Ascending aorta (tissue), 2 donors: ENCODE measurements around the gene CATSPERZ. TPM values are rescaled to one million over a fixed set of nuclear protein-coding genes. Genes with fewer than 3 reads are reported as not detected.

Experiments
- DNase-seq, 2 donors: peaks; one replicate each; pipeline ENCODE4 v3.0.0-alpha.2; 2019; ENCODE audit warnings: low spot score in 2 of 2
- H3K27ac ChIP-seq, 2 donors: fragments of 200-600 bp; sonication (generic); one replicate each; pipeline ENCODE4 v1.5.1; 2016 to 2017; ENCODE audit warnings: mild to moderate bottlenecking in 1 of 2
- H3K27me3 ChIP-seq: fragments of 200-600 bp; sonication (generic); one replicate; pipeline ENCODE4 v1.5.1; 2017
- H3K36me3 ChIP-seq, 2 donors: fragments of 200-600 bp; sonication (generic); one replicate each; pipeline ENCODE4 v1.5.1; 2016
- H3K4me1 ChIP-seq, 2 donors: fragments of 200-600 bp; sonication (generic); one replicate each; pipeline ENCODE4 v1.5.1; 2016 to 2017; ENCODE audit warnings: mild to moderate bottlenecking in 1 of 2
- H3K4me3 ChIP-seq, 2 donors: fragments of 200-600 bp; sonication (generic); one replicate each; pipeline ENCODE4 v1.5.1; 2016 to 2017; ENCODE audit warnings: mild to moderate bottlenecking in 1 of 2
- H3K9me3 ChIP-seq, 2 donors: fragments of 200-600 bp; sonication (generic); one replicate each; pipeline ENCODE4 v1.5.1; 2016
- CTCF ChIP-seq, 3 experiments: fragments of 200-600 bp in 2 of 3; fragments of 450-650 bp in 1 of 3; sonication (generic) in 2 of 3; IDR thresholded peaks; one replicate each; pipeline ENCODE4 v1.5.1; 2016 to 2019; ENCODE audit warnings: antibody characterized with exemption in 3 of 3, mild to moderate bottlenecking in 1 of 3, moderate library complexity in 1 of 3
- intact Hi-C: fragments of 100-400 bp; cut with DNase I; formaldehyde crosslinking; loops from one replicate; pipeline ENCODE4 v1.15.1; 2023
- total RNA-seq: library from RNA; depleted of rRNA; stranded (reverse); fragments of >200 nt; gene quantifications from one replicate; pipeline ENCODE4 v1.1.0, GENCODE V29; 2016

CATSPERZ gene
- total RNA-seq, 1 donor from 2014 or later, result not detected

- H3K4me1 ChIP-seq, result peaks cover 7 to 18% of the 10 kb centered on the region in 2 donors
- no peak for TF ChIP-seq CTCF (IDR thresholded peaks at IDR 0.05)
- intact Hi-C loops, result no loop called here
- peaks cover 52 to 63% of the 10 kb centered on the region in 2 donors for H3K36me3 ChIP-seq
- H3K4me3 ChIP-seq, result no peak overlapping the region
- H3K27me3 ChIP-seq, result no peaks in the 10 kb centered on the region
- no peak overlapping the region for H3K27ac ChIP-seq
- no peaks in the 10 kb centered on the region for H3K9me3 ChIP-seq
- DNase-seq, result no peak
Measured at GRCh38 chr11:64256300-64256699, 43.9 kb upstream of the CATSPERZ start.

DNA sequence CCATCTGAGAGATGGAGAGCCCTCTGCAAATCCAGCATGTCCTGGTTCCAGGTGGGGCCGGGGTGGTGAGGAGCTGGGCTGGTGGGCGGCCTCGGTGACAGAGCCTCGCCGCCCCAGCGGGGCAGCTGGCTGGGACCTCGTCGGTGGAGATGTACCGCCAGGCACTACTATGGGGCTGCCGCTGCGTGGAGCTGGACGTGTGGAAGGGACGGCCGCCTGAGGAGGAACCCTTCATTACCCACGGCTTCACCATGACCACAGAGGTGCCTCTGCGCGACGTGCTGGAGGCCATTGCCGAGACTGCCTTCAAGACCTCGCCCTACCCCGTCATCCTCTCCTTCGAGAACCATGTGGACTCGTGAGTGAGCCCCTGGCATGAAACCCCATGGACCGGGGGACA is 41.8 kb upstream of the CATSPERZ start:
- Histone ChIP-seq H3K4me1 (peaks cover 0 to 5% of the 10 kb centered on the region in 2 donors), H3K9me3 (no peaks in the 10 kb centered on the region), H3K4me3 (no peak overlapping the region), H3K36me3 (peaks cover 73 to 83% of the 10 kb centered on the region in 2 donors), H3K27ac (no peak overlapping the region), H3K27me3 (no peaks in the 10 kb centered on the region)
- TF ChIP-seq CTCF (IDR thresholded peaks at IDR 0.05), result no peak
- intact Hi-C loops, result no loop called here
- DNase-seq, result no peak

- Histone ChIP-seq H3K4me1 (no peaks in the 10 kb centered on the region), H3K27me3 (no peaks in the 10 kb centered on the region), H3K36me3 (peaks cover 80 to 90% of the 10 kb centered on the region in 2 donors), H3K9me3 (no peaks in the 10 kb centered on the region), H3K4me3 (no peak overlapping the region), H3K27ac (no peak overlapping the region)
- no peak for TF ChIP-seq CTCF (IDR thresholded peaks at IDR 0.05)
- no peak for DNase-seq
- intact Hi-C loops, result no loop called here
Measured at GRCh38 chr11:64258946-64259532, 41.1 kb upstream of the CATSPERZ start.

DNA sequence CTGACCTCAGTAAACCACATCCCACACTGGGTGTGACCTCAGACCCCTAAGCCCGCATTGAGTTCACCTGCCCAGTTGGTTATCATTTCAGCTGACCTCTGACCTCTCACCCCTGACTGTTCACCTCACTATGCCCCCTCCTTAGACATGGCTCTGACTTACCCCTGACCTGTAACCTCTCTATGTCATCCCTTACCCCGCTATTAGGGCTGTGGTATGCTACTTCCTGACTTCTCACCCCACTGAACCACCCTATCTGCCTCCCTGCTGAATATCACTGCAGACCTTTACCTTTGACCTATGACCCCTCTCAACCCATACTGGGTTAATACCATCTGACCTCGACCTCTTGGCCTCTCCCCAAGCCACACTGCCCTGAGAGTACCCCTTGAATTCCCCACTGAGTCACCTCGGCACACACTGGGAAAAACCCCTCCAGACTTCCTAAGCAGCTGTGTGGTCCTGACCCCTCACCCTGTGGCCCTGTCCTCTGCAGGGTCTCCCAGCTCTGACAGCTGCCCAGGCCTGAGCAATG is 40.6 kb upstream of the CATSPERZ start:
- H3K9me3 ChIP-seq, result no peaks in the 10 kb centered on the region
- no peak for TF ChIP-seq CTCF (IDR thresholded peaks at IDR 0.05)
- DNase-seq, result no peak
- H3K4me3 ChIP-seq, result no peak overlapping the region
- H3K36me3 ChIP-seq, result peaks cover 80 to 93% of the 10 kb centered on the region in 2 donors
- no peak overlapping the region for H3K27ac ChIP-seq
- no peaks in the 10 kb centered on the region for H3K27me3 ChIP-seq
- intact Hi-C loops, result no loop called here
- H3K4me1 ChIP-seq, result no peaks in the 10 kb centered on the region

DNA sequence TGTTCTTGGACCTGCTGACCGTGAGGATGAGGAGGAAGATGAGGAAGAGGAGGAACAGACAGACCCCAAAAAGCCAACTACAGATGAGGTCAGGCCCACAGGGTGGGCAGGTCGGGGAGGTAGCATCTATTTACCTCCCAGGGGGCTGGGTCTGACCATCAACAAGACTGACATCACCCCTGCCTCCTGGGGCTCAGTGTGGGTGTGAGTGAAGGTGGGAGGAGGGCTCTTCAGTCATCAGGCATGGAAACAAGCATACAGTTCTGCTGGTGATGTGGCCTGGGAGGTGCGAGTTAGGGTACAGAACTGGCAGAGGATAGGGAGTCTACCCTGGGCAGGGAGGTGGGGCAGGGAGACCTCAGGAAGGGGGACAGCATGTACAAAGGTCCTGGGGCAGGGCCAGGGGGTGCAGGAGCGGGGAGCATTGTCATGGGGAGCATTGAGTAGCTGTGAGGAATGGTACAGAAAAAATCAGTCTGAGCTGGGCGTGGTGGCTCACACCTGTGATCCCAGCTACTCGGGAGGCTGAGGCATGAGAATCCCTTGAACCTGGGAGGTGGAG is 39.9 kb upstream of the CATSPERZ start:
- no peaks in the 10 kb centered on the region for H3K9me3 ChIP-seq
- no peak for DNase-seq
- no peaks in the 10 kb centered on the region for H3K4me1 ChIP-seq
- no peak overlapping the region for H3K27ac ChIP-seq
- no peaks in the 10 kb centered on the region for H3K27me3 ChIP-seq
- intact Hi-C loops, result no loop called here
- H3K36me3 ChIP-seq, result peaks cover 76 to 93% of the 10 kb centered on the region in 2 donors
- no peak overlapping the region for H3K4me3 ChIP-seq
- no peak for TF ChIP-seq CTCF (IDR thresholded peaks at IDR 0.05)
